GM19099 (cell line): Measurements from ENCODE around the gene UNC5B.

Source experiments
- POLR2A ChIP-seq: IDR thresholded peaks from 3 replicates; pipeline ENCODE4 v1.6.1; 2011; ENCODE audit warnings: low read depth; ENCODE audit not compliant: insufficient read length; ENCODE audit errors: extremely low read depth

UNC5B gene

DNA sequence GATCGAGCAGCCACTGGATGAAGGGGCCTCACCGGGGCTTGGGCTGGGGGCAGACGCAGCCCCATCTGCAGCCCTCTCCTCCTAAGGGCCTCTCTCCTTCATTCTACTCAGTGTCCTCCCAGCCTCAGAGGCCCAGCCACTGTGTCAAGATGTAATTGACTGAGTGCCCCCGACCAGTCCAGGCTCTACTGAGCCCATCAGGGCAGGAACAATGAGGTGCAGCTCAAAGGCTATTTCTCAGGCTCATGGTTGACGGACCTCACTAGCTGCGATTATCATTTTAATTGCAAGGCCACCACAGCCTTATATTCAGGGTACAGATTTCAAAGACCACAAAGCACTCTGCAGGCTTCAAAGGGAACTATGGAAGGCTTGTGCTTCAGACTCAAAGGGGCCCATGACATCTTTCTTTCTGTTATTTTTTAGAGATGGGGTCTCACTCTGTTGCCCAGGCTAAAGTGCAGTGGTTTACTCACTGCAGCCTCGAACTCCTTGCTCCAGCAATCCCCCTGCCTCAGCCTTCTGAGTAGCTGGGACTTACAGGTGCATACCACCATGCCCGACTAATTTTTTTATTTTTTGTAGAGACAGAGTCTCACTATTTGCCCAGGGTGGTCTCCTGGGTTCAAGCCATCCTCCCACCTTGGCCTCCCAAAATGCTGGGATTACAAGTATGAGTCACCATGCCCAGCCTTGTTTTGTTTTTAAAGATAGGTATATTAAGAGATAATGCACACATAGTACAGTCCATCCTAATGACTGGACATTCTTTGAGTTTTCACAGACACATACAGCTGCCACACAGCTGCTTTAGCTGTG is 130.4 kb downstream of the UNC5B start:
- TF ChIP-seq POLR2A: no peak

DNA sequence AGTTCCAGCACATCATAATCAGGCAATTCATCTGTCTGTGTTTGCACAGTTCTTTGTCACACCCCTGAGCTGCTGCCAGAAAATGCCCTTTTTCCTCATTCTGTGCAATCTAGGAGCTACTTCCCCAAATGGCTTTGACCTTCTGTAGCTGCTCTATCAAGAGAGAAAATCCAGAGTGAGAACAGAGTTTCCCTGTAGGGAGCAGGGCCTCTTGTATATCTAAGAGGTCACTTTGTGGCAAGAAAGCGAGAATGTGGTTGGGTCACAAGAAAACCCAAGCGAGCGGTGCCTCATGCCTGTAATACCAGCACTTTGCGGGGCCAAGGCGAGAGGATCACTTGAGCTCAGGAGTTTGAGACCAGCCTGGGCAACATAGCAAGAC is 131.0 kb downstream of the UNC5B start:
- TF ChIP-seq POLR2A: no peak

DNA sequence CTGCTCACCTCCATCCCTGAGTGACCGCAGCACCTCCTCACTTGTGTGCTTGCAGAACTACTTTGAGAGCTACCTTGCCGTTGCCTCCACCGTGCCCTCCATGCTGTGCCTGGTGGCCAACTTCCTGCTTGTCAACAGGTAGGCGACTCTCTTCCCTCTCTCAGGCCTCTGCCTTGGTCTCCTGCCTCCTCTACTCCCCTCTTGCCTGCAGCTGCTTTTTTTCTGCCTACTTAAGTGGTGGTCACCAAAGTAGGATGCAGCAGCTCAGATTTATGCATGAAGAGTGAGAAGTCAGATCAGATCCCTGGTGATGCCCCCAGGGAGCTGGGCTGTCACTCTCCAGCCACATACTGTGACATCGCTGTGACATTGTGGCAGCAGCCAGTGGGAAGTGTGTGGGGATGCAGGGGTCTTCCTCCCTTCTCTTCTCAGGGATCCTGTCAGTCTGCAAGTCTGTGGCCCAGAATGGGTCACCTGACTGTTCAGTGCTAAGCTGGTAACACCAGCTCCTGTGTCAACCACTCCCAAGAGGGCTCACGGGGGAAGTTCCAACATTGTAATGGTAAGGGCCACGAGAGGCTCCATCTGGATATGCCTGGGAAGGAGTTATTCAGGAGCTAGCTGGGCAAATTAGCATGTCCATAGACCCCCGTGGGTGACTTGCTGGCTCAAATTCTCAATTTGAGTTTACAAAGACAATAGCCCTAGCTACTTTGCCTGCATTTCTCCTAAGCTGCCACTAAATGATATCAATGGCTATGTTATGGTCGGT is 132.0 kb downstream of the UNC5B start:
- TF ChIP-seq POLR2A: no peak

DNA sequence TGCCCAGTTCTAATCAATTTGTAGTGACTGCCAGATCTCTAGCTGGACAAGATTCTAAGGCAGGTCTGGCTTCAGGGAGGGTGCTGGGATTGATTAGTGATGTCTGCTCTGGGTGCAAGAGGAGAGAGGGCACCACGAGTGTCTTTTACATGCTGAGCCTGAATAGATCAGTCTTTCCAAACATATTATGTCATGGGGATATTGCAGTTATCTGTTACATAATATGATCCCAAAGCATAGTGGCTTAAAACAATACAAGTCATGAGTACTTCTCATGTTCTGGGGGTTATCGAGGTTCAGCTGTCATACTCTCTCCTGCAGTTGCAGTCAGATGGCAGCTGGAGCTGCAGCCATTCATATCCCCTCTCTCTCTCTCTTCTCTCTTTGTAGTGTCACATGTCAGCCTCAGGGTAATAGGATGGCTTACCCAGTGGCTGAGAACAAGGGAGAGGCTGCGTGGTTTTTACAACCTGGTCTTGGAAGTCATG is 132.7 kb downstream of the UNC5B start:
- TF ChIP-seq POLR2A: no peak

DNA sequence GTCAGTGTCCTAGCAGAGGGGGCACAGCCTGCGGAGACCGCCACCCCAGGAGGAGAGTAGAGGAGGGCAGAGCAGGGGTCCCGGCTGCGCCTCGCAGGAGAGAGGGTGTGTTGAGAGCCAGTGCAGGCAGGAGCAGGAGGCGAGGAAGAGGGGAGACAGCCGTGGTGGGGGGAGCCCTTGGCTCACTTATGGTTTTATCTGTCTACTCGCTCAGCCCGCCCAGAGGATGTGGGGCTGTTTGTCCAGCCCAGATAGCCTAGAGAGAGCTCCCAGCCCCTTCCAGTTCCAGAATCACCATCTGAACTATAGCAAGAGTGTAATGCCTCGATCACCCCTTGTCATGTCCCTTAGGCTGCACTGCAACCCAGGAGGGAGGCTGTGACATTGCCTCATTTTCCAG is 133.3 kb downstream of the UNC5B start:
- TF ChIP-seq POLR2A: no peak

DNA sequence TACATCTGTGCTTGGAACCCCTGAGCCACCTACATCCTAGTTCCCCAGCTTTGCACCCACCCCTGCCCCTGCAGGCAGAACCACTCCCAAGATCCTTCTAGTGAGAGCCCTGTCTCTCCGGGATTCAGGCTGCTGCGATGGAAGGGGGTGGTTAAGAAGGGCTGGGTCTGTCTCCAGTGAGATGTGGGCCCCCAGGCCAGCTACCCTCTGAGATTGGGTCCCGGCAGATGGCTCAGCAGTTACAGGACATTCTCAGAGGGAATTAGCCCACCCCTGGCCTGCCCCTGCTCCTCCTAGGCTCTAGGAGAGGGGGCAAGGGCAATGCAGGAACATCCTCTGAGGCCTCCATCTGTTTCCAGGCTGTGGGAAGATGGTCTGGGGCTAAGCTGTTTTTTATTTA is 134.4 kb downstream of the UNC5B start:
- no peak for TF ChIP-seq POLR2A

DNA sequence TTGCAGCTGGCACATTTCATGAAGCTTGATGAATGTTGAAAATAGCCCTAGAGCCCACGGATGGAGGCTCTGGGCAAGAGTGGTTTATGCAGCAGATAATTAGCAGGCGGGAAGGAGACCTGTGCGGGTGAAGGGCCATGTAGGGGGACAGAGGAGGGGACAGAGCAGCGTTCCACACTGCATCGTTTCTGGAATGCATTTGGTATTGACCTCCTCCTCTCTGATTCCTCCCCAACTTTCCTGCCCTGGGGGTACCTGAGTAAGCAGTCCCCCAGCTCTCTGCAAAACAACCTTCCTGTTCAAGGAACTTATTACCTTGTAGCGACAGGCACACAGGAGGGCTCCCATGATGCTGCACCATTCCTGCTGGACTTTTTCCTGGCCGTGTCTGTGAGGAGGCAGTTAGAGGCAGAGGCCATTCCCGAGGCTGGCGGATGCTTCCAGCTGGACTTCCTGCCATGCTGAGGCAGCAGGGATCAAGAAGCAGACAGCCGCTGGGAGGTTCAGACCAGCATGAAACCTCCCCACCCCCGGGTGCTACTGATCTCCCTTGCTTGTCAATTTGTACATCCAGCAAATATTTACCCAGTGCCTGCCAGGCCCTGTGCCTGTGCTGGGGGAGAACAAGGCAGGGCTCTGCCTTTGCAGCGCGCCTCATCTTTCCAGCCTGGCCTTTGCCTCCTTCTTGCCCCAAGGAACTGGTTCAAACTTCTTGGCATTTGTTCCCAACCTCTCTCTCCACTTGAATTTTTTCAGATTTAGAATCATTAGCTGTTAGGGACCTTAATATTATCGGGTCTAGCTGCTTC is 135.4 kb downstream of the UNC5B start:
- TF ChIP-seq POLR2A: no peak

DNA sequence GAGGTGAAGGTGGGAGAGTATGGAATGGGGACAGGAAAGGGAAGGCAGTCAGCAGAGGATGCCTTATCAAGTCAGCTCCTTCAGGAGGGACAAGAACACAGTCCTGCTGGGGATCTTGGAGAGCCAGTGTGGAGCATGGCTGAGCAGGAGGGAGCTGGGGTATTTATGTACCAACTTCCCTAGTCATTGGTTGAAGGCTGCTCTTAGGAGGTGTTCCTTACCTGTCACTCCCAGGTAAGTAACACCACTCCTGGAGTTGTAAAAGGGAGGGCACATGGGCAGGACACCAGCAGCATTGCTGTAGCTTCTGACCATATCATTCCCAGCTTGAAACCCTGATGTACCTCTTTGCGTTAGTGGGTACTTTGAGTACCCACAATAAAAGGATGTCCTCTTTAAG is 136.5 kb downstream of the UNC5B start:
- no peak for TF ChIP-seq POLR2A

DNA sequence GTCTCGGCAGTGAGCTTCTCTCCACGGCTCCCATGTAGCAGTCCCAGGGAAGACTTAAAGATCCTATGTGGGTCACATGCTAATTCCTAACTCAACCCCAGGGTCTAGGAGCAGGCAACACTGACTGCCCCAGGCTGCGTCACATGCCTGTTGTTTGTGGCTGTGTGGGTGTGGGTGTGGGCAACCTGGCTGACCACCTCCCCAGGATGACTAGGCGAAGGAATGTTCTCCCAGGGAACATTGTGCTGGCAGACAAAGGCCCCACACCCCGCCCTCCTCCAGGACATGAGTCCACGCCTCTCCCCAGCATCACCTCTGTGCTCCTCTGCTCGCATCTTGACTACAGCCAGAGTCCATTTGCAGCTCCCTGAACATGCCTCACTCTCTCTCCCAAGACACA is 137.0 kb downstream of the UNC5B start:
- TF ChIP-seq POLR2A: no peak

DNA sequence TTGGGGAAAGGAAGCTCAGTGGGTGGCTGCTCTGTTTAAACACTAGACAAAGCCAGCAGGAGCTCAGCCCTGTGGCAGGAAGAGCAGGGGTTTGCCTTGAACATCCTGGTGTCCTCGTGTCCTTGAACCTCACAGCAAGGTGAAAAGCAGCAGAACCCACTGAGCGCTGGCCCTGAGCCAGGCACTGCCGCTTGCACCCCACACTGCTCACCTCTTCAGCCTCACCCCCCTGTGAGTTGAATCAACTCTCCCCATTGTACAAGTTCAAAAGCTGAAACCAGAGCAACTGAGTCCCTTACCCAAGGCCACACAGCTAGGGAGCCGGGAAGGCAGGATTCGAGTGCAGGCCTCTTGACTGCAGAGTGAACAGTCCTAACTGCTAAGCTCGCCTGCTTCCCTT is 138.7 kb downstream of the UNC5B start:
- TF ChIP-seq POLR2A: no peak

DNA sequence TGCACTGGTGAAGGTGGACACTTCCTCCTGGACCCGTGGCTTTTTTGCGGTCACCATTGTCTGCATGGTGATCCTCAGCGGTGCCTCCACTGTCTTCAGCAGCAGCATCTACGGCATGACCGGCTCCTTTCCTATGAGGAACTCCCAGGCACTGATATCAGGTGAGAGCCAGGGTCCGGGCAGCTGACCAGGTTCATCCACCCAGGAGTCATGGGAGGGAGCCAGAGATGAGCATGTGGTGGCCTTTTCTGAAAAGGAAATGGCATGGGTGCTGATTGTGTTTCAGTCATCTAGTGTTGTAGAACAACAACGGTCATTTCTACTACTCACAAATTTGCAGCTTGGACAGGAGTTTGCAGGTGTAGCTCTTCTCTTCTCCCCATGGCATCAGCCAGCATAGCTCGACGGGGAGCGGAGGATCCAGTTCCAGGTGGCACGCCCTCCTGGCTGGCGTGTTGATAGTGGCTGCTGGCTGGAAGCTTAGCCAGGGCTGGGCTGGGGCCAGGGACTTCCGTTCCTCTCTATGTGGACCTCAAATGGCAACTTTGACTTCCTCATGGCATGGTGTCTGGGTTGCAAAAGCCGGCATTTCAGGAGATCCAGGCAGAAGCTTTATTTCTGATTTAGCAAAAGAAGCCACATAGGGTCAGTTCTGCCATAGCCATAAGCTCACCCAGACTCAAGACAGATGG is 139.4 kb downstream of the UNC5B start:
- no peak for TF ChIP-seq POLR2A
